Smooth muscle cell (in vitro differentiated cells): ENCODE data around the gene LUZP1. TPM values are rescaled to one million over a fixed set of nuclear protein-coding genes. Genes with fewer than 3 reads are reported as not detected.
A peak's percentile ranks its signal among the peaks of the same experiment; 100 is the strongest.

Source experiments
- DNase-seq: peaks from one replicate; lab custom pipeline; 2025; ENCODE audit not compliant: unreplicated experiment; lab: John Stamatoyannopoulos, UW
- H2AFZ ChIP-seq: fragments of 200-600 bp; sonication (generic); 2 replicates; pipeline ENCODE4 v1.6.0; 2016; ENCODE audit warnings: antibody characterized with exemption, low read depth, mild to moderate bottlenecking
- H3F3A ChIP-seq: fragments of 200-600 bp; sonication (generic); 2 replicates; pipeline ENCODE4 v1.6.0; 2017; ENCODE audit warnings: antibody characterized with exemption, low read depth
- H3K27ac ChIP-seq: fragments of 200-600 bp; sonication (generic); 2 replicates; pipeline ENCODE4 v1.5.1; 2016; ENCODE audit warnings: low read depth, mild to moderate bottlenecking
- H3K27me3 ChIP-seq: fragments of 200-600 bp; sonication (generic); 2 replicates; pipeline ENCODE4 v1.6.1; 2016; ENCODE audit warnings: low read depth, mild to moderate bottlenecking
- H3K36me3 ChIP-seq: fragments of 200-600 bp; sonication (generic); 2 replicates; pipeline ENCODE4 v1.5.1; 2016; ENCODE audit warnings: low read depth
- H3K4me1 ChIP-seq: fragments of 200-600 bp; sonication (generic); 2 replicates; pipeline ENCODE4 v1.5.1; 2016; ENCODE audit warnings: low read depth
- H3K4me2 ChIP-seq: fragments of 200-600 bp; sonication (generic); 2 replicates; pipeline ENCODE4 v1.6.0; 2016; ENCODE audit warnings: mild to moderate bottlenecking
- H3K4me3 ChIP-seq: fragments of 200-600 bp; sonication (generic); 2 replicates; pipeline ENCODE4 v1.5.1; 2016; ENCODE audit warnings: mild to moderate bottlenecking
- H3K79me2 ChIP-seq: fragments of 200-600 bp; sonication (generic); 2 replicates; pipeline ENCODE4 v1.6.0; 2016; ENCODE audit warnings: low read depth, mild to moderate bottlenecking
- H3K9ac ChIP-seq: fragments of 200-600 bp; sonication (generic); 2 replicates; pipeline ENCODE4 v1.6.0; 2016; ENCODE audit warnings: low read depth
- H3K9me3 ChIP-seq: fragments of 200-600 bp; sonication (generic); replicated peaks from 2 replicates; pipeline ENCODE4 v1.5.1; 2016; ENCODE audit warnings: low read depth
- H4K20me1 ChIP-seq: fragments of 200-600 bp; sonication (generic); 2 replicates; pipeline ENCODE4 v1.6.0; 2016; ENCODE audit warnings: low read depth
- CTCF ChIP-seq: fragments of 200-600 bp; sonication (generic); IDR thresholded peaks from 2 replicates; pipeline ENCODE4 v1.5.1; 2017; ENCODE audit warnings: borderline replicate concordance, mild to moderate bottlenecking, antibody characterized with exemption; ENCODE audit not compliant: insufficient read depth, poor library complexity, severe bottlenecking
- WGBS: methylation state at CpG from one replicate; pipeline ENCODE4 v1.1.7; 2016; ENCODE audit warnings: low lambda C conversion rate; 5-methylcytosine and 5-hydroxymethylcytosine counted together
- polyA plus RNA-seq: library from polyadenylated mRNA; unstranded; fragments of >200 nt; fragmentation: Nextera tagmentation; extraction: Ambion mirVana; gene quantifications from 2 replicates; pipeline ENCODE4 v1.2.1, GENCODE V29; 2016
- total RNA-seq: library from RNA; depleted of rRNA; stranded (reverse); fragments of >200 nt; gene quantifications from 2 replicates; pipeline ENCODE4 v1.2.3, GENCODE V29; 2014

LUZP1 gene
- total and polyA plus RNA-seq, 2 experiments from 2014 or later: 29.2 to 39.2 TPM

GRCh38 chr1:23179862-23180261 lies 11.2 kb upstream of the LUZP1 start:
- Histone ChIP-seq H3F3A (peaks cover 10% of the 10 kb centered on the region), H3K27me3 (no peaks in the 10 kb centered on the region), H3K79me2 (no peaks in the 10 kb centered on the region), H2AFZ (no peak overlapping the region), H3K27ac (no peak overlapping the region), H3K9me3 (no peaks in the 10 kb centered on the region), H3K4me2 (no peak overlapping the region), H4K20me1 (no peaks in the 10 kb centered on the region), H3K4me3 (no peak overlapping the region), H3K36me3 (no peaks in the 10 kb centered on the region), H3K4me1 (no peaks in the 10 kb centered on the region), H3K9ac (no peak overlapping the region)
- no peak for TF ChIP-seq CTCF
- WGBS: 94% methylated on average over 2 of the region's 2 CpGs
- DNase-seq: no peak

- Histone ChIP-seq H2AFZ (no peak overlapping the region), H3K27ac (no peak overlapping the region), H3K9ac (no peak overlapping the region), H3K27me3 (no peaks in the 10 kb centered on the region), H3K79me2 (no peaks in the 10 kb centered on the region), H3K36me3 (no peaks in the 10 kb centered on the region), H3K4me3 (no peak overlapping the region), H3K4me2 (no peak overlapping the region), H3K9me3 (no peaks in the 10 kb centered on the region), H3K4me1 (no peaks in the 10 kb centered on the region), H4K20me1 (no peaks in the 10 kb centered on the region), H3F3A (peaks cover 10% of the 10 kb centered on the region)
- no peak for DNase-seq
- WGBS: 48% methylated on average over 6 of the region's 6 CpGs
- TF ChIP-seq CTCF: peak; percentile 33
Measured at GRCh38 chr1:23178950-23179349, 10.3 kb upstream of the LUZP1 start.

GRCh38 chr1:23178414-23178813 lies 9.8 kb upstream of the LUZP1 start:
- Histone ChIP-seq H3K4me3 (peak overlapping the region; percentile 54), H3K4me2 (peak overlapping the region; percentile 89), H3K27me3 (no peaks in the 10 kb centered on the region), H2AFZ (peak overlapping the region; percentile 69), H3K36me3 (no peaks in the 10 kb centered on the region), H3K27ac (peak overlapping the region; percentile 78), H3K9me3 (no peaks in the 10 kb centered on the region), H3F3A (peaks cover 10% of the 10 kb centered on the region), H3K79me2 (no peaks in the 10 kb centered on the region), H3K4me1 (no peaks in the 10 kb centered on the region), H3K9ac (no peak overlapping the region), H4K20me1 (no peaks in the 10 kb centered on the region)
- DNase-seq: no peak
- TF ChIP-seq CTCF: no peak
- WGBS: 80% methylated on average over 6 of the region's 6 CpGs
